Choroid plexus epithelial cell (primary cell): ENCODE data around the gene KCNQ1.

Experiments
- DNase-seq: peaks from one replicate; pipeline ENCODE4 v3.0.0-alpha.2; 2010; ENCODE audit warnings: low read depth
- H3K4me3 ChIP-seq: 2 replicates; pipeline ENCODE4 v1.5.1; 2011; ENCODE audit warnings: low read depth, mild to moderate bottlenecking, control low read depth, low read length, moderate library complexity
- TF ChIP-seq, protein P1 (sequence below): conservative IDR thresholded peaks from 2 replicates; pipeline ENCODE4 v1.5.1; 2011; ENCODE audit warnings: low read depth, mild to moderate bottlenecking, control low read depth, inconsistent platforms, low read length, moderate library complexity

The KCNQ1 gene

GRCh38 chr11:2571598-2572281 is 126.9 kb downstream of the KCNQ1 start:
- no peak for DNase-seq
- TF ChIP-seq, protein P1, sequence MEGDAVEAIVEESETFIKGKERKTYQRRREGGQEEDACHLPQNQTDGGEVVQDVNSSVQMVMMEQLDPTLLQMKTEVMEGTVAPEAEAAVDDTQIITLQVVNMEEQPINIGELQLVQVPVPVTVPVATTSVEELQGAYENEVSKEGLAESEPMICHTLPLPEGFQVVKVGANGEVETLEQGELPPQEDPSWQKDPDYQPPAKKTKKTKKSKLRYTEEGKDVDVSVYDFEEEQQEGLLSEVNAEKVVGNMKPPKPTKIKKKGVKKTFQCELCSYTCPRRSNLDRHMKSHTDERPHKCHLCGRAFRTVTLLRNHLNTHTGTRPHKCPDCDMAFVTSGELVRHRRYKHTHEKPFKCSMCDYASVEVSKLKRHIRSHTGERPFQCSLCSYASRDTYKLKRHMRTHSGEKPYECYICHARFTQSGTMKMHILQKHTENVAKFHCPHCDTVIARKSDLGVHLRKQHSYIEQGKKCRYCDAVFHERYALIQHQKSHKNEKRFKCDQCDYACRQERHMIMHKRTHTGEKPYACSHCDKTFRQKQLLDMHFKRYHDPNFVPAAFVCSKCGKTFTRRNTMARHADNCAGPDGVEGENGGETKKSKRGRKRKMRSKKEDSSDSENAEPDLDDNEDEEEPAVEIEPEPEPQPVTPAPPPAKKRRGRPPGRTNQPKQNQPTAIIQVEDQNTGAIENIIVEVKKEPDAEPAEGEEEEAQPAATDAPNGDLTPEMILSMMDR = no peak
- H3K4me3 ChIP-seq = no peak overlapping the region

- TF ChIP-seq, protein P1 = no peak
- no peak overlapping the region for H3K4me3 ChIP-seq
- DNase-seq = no peak
Measured at GRCh38 chr11:2572491-2573239, 127.9 kb downstream of the KCNQ1 start.

GRCh38 chr11:2573240-2574042 is 128.6 kb downstream of the KCNQ1 start:
- TF ChIP-seq, protein P1 = no peak
- no peak overlapping the region for H3K4me3 ChIP-seq
- no peak for DNase-seq

- TF ChIP-seq, protein P1 = no peak
- H3K4me3 ChIP-seq = no peak overlapping the region
- DNase-seq = no peak
Measured at GRCh38 chr11:2574043-2574552, 129.3 kb downstream of the KCNQ1 start.

DNA sequence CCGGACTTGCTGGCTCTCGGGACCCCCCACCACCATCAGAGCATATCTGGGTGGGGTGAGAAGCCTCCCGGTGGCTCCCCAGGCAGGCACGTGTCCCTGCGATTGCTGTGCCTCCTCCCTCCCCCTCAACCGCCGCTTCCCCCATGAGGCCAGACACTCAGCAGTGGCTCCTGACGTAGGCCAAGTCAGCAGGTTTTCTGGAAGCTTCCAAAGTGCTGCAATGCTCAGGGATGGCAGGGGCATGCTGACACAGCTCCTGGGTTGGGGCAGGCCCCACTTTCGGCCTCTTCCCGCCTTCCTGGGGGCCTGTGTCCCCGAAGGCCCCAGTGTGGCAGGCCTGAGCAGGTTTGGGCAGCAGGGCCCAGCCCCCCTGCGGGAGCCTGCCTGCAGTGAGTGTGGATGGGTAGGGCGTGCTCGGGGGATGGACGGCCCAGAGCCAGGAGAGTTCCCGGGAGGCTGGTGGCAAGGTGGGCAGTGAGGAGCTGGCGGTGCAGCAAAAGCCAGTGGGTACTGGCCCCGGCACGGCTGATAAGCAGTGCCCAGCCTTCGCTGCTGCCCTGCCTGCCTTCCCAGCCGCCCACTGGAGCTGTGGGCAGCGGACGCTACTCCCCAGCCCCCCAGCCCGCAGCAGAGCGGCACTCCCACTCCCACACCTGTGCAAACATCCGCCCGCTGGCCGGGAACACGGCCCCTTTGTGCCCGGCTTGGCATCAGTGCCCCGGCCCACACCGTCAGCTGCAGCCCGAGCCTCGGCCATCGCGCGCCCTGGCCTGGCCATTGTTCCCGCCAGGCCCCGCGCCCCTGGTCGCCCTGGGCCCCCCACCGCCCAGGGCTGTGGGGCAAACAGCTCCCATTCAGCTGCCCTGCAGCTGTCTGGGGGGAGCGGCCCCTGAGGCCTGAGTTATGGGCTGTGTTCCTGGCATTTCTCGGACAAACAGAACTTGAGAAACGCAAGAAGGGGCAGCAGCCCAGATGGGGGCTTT is 130.0 kb downstream of the KCNQ1 start:
- TF ChIP-seq, protein P1 = no peak
- H3K4me3 ChIP-seq = no peak overlapping the region
- peak; percentile 15 for DNase-seq

- TF ChIP-seq, protein P1 = no peak
- H3K4me3 ChIP-seq = no peak overlapping the region
- DNase-seq = no peak
Measured at GRCh38 chr11:2575591-2576051, 130.8 kb downstream of the KCNQ1 start.
